Measurements from ENCODE around the gene KIF3B. TPM values are rescaled to one million over a fixed set of nuclear protein-coding genes. Genes with fewer than 3 reads are reported as not detected.

Gene KIF3B
- total and polyA plus RNA-seq, 2 of the 13 experiments (the other 11 are each of a cell fraction or from before 2014, with no cell fraction given): 23.6 to 28.8 TPM

- TF ChIP-seq CENPT (CRISPR knock-in tag; IDR thresholded peaks at IDR 0.05; ENCODE audit: low read depth): no peak
- peak; percentile 81 for TF ChIP-seq PHF21A (CRISPR knock-in tag; IDR thresholded peaks at IDR 0.05)
- no peak for TF ChIP-seq ZNF34 (CRISPR knock-in tag; IDR thresholded peaks at IDR 0.05; ENCODE audit: borderline replicate concordance)
- no peak for TF ChIP-seq ZHX2 (IDR thresholded peaks at IDR 0.05; ENCODE audit: low read depth)
- TF ChIP-seq ZHX2 (CRISPR knock-in tag; IDR thresholded peaks at IDR 0.05; ENCODE audit: borderline replicate concordance): no peak
- TF ChIP-seq ZKSCAN8 (CRISPR knock-in tag; IDR thresholded peaks at IDR 0.05; ENCODE audit: borderline replicate concordance): peak; percentile 86; the same call in 1 of the 2 replicates
- peak; percentile 63; the same call in 1 of the 2 replicates for TF ChIP-seq MEIS2 (CRISPR knock-in tag; IDR thresholded peaks at IDR 0.05)
- 0 out of 2 replicates have a peak, but pooled peaks have one; percentile 62 for TF ChIP-seq ZNF670 (CRISPR knock-in tag; IDR thresholded peaks at IDR 0.05; ENCODE audit: borderline replicate concordance)
- no peak for TF ChIP-seq TCF12 (IDR thresholded peaks at IDR 0.05)
- no peak for TF ChIP-seq TCF12 (CRISPR knock-in tag; IDR thresholded peaks at IDR 0.05)
- TF ChIP-seq MNT (IDR thresholded peaks at IDR 0.05): no peak
- TF ChIP-seq YY1 (IDR thresholded peaks at IDR 0.05; ENCODE audit: insufficient read depth, insufficient replicate concordance, low read depth, low read length): peak; percentile 20
- no peak for TF ChIP-seq MEIS1 (CRISPR knock-in tag; IDR thresholded peaks at IDR 0.05; ENCODE audit: borderline replicate concordance)
- no peak for TF ChIP-seq E2F2 (CRISPR knock-in tag; IDR thresholded peaks at IDR 0.05; ENCODE audit: borderline replicate concordance)
- peak; percentile 99 for TF ChIP-seq XBP1 (CRISPR knock-in tag; IDR thresholded peaks at IDR 0.05)
- peak; percentile 85 for TF ChIP-seq ZNF792 (CRISPR knock-in tag; IDR thresholded peaks at IDR 0.05)
- no peak for TF ChIP-seq MBNL3 (CRISPR knock-in tag; conservative IDR thresholded peaks at IDR 0.05)
- no peak for TF ChIP-seq ZBTB4 (CRISPR knock-in tag; IDR thresholded peaks at IDR 0.05; ENCODE audit: borderline replicate concordance)
These were observed 52.5 kb downstream of the KIF3B start (continued) for GRCh38 chr20:32329817-32330554.
